ENCODE results near the gene PARD3B. TPM values are rescaled to one million over a fixed set of nuclear protein-coding genes. Genes with fewer than 3 reads are reported as not detected.

The PARD3B gene
- total RNA-seq, 2 experiments from 2014 or later, result 0.49 to 1.1 TPM

GRCh38 chr2:205010196-205010595, 464.9 kb downstream of the PARD3B start:
- Mint-ChIP-seq H3K4me1 (peaks cover 7% of the 10 kb centered on the region), H3K4me3 (no peak overlapping the region), H3K36me3 (peaks cover 1% of the 10 kb centered on the region), H3K27ac (no peak overlapping the region), H3K27me3 (no peaks in the 10 kb centered on the region), H3K9me3 (peaks cover 6% of the 10 kb centered on the region)
- no peak for DNase-seq

- no peak overlapping the region for H3K27ac Mint-ChIP-seq
- H3K36me3 Mint-ChIP-seq, result peaks cover 1% of the 10 kb centered on the region
- H3K4me3 Mint-ChIP-seq, result no peak overlapping the region
- H3K4me1 Mint-ChIP-seq, result peaks cover 7% of the 10 kb centered on the region
- no peak for DNase-seq
- H3K9me3 Mint-ChIP-seq, result peaks cover 6% of the 10 kb centered on the region
- H3K27me3 Mint-ChIP-seq, result no peaks in the 10 kb centered on the region
Observed at GRCh38 chr2:205011031-205011430, 465.8 kb downstream of the PARD3B start.

- H3K27ac Mint-ChIP-seq, result no peak overlapping the region
- no peak overlapping the region for H3K4me3 Mint-ChIP-seq
- H3K27me3 Mint-ChIP-seq, result no peaks in the 10 kb centered on the region
- no peak for DNase-seq
- peaks cover 7% of the 10 kb centered on the region for H3K4me1 Mint-ChIP-seq
- no peaks in the 10 kb centered on the region for H3K36me3 Mint-ChIP-seq
- H3K9me3 Mint-ChIP-seq, result no peaks in the 10 kb centered on the region
Observed at GRCh38 chr2:205012961-205013360, 467.7 kb downstream of the PARD3B start.

GRCh38 chr2:205013586-205013985, 468.3 kb downstream of the PARD3B start:
- peaks cover 7% of the 10 kb centered on the region for H3K4me1 Mint-ChIP-seq
- DNase-seq, result no peak
- no peak overlapping the region for H3K27ac Mint-ChIP-seq
- no peak overlapping the region for H3K4me3 Mint-ChIP-seq
- H3K36me3 Mint-ChIP-seq, result no peaks in the 10 kb centered on the region
- H3K27me3 Mint-ChIP-seq, result no peaks in the 10 kb centered on the region
- no peaks in the 10 kb centered on the region for H3K9me3 Mint-ChIP-seq

- H3K27ac Mint-ChIP-seq, result no peak overlapping the region
- H3K9me3 Mint-ChIP-seq, result peaks cover 2% of the 10 kb centered on the region
- DNase-seq, result no peak
- H3K4me3 Mint-ChIP-seq, result no peak overlapping the region
- H3K36me3 Mint-ChIP-seq, result no peaks in the 10 kb centered on the region
- H3K4me1 Mint-ChIP-seq, result peaks cover 7% of the 10 kb centered on the region
- H3K27me3 Mint-ChIP-seq, result no peaks in the 10 kb centered on the region
Observed at GRCh38 chr2:205014201-205014600, 468.9 kb downstream of the PARD3B start.

- no peaks in the 10 kb centered on the region for H3K4me1 Mint-ChIP-seq
- H3K4me3 Mint-ChIP-seq, result no peak overlapping the region
- peaks cover 9% of the 10 kb centered on the region for H3K9me3 Mint-ChIP-seq
- no peak for DNase-seq
- no peaks in the 10 kb centered on the region for H3K27me3 Mint-ChIP-seq
- H3K36me3 Mint-ChIP-seq, result no peaks in the 10 kb centered on the region
- no peak overlapping the region for H3K27ac Mint-ChIP-seq
Observed at GRCh38 chr2:205017381-205017780, 472.1 kb downstream of the PARD3B start.

GRCh38 chr2:205017912-205018311, 472.6 kb downstream of the PARD3B start:
- H3K27me3 Mint-ChIP-seq, result no peaks in the 10 kb centered on the region
- H3K36me3 Mint-ChIP-seq, result no peaks in the 10 kb centered on the region
- H3K4me1 Mint-ChIP-seq, result no peaks in the 10 kb centered on the region
- no peak overlapping the region for H3K4me3 Mint-ChIP-seq
- peaks cover 9% of the 10 kb centered on the region for H3K9me3 Mint-ChIP-seq
- no peak overlapping the region for H3K27ac Mint-ChIP-seq
- DNase-seq, result no peak

GRCh38 chr2:205020673-205021072, 475.4 kb downstream of the PARD3B start:
- no peak overlapping the region for H3K27ac Mint-ChIP-seq
- H3K4me3 Mint-ChIP-seq, result no peak overlapping the region

GRCh38 chr2:205022841-205023240, 477.6 kb downstream of the PARD3B start:
- Mint-ChIP-seq H3K36me3 (no peaks in the 10 kb centered on the region), H3K27ac (no peak overlapping the region), H3K9me3 (peaks cover 9% of the 10 kb centered on the region), H3K4me3 (no peak overlapping the region), H3K27me3 (no peaks in the 10 kb centered on the region), H3K4me1 (peaks cover 12% of the 10 kb centered on the region)
- no peak for DNase-seq

More at GRCh38 chr2:205020673-205021072, 475.4 kb downstream of the PARD3B start:
- no peaks in the 10 kb centered on the region for H3K27me3 Mint-ChIP-seq
- no peak for DNase-seq
- no peaks in the 10 kb centered on the region for H3K36me3 Mint-ChIP-seq
- H3K4me1 Mint-ChIP-seq, result peaks cover 5% of the 10 kb centered on the region
- peaks cover 9% of the 10 kb centered on the region for H3K9me3 Mint-ChIP-seq

- Mint-ChIP-seq H3K27ac (no peak overlapping the region), H3K9me3 (peaks cover 2% of the 10 kb centered on the region), H3K36me3 (no peaks in the 10 kb centered on the region), H3K4me1 (peaks cover 17% of the 10 kb centered on the region), H3K27me3 (no peaks in the 10 kb centered on the region), H3K4me3 (no peak overlapping the region)
- peak; percentile 14 for DNase-seq
Observed at GRCh38 chr2:205024822-205025518, 479.7 kb downstream of the PARD3B start.

- H3K27me3 Mint-ChIP-seq, result no peaks in the 10 kb centered on the region
- H3K36me3 Mint-ChIP-seq, result no peaks in the 10 kb centered on the region
- no peaks in the 10 kb centered on the region for H3K9me3 Mint-ChIP-seq
- DNase-seq, result no peak
- H3K27ac Mint-ChIP-seq, result no peak overlapping the region
- H3K4me1 Mint-ChIP-seq, result peaks cover 18% of the 10 kb centered on the region
- no peak overlapping the region for H3K4me3 Mint-ChIP-seq
Observed at GRCh38 chr2:205025580-205026240, 480.4 kb downstream of the PARD3B start.

GRCh38 chr2:205030695-205031094, 485.4 kb downstream of the PARD3B start:
- Mint-ChIP-seq H3K4me3 (no peak overlapping the region), H3K4me1 (peaks cover 27% of the 10 kb centered on the region), H3K27ac (no peak overlapping the region), H3K27me3 (no peaks in the 10 kb centered on the region), H3K9me3 (no peaks in the 10 kb centered on the region), H3K36me3 (no peaks in the 10 kb centered on the region)
- DNase-seq, result no peak

GRCh38 chr2:205032093-205032551, 486.8 kb downstream of the PARD3B start:
- Mint-ChIP-seq H3K4me1 (peaks cover 20% of the 10 kb centered on the region), H3K9me3 (no peaks in the 10 kb centered on the region), H3K36me3 (no peaks in the 10 kb centered on the region), H3K27ac (no peak overlapping the region), H3K4me3 (no peak overlapping the region), H3K27me3 (no peaks in the 10 kb centered on the region)
- no peak for DNase-seq

- Mint-ChIP-seq H3K9me3 (no peaks in the 10 kb centered on the region), H3K36me3 (no peaks in the 10 kb centered on the region), H3K4me1 (peaks cover 20% of the 10 kb centered on the region), H3K27ac (no peak overlapping the region), H3K4me3 (no peak overlapping the region), H3K27me3 (no peaks in the 10 kb centered on the region)
- DNase-seq, result no peak
Observed at GRCh38 chr2:205033431-205033830, 488.2 kb downstream of the PARD3B start.

- DNase-seq, result no peak
- Mint-ChIP-seq H3K27ac (no peak overlapping the region), H3K9me3 (no peaks in the 10 kb centered on the region), H3K4me3 (no peak overlapping the region), H3K4me1 (peaks cover 23% of the 10 kb centered on the region), H3K36me3 (no peaks in the 10 kb centered on the region), H3K27me3 (no peaks in the 10 kb centered on the region)
Observed at GRCh38 chr2:205034034-205034433, 488.8 kb downstream of the PARD3B start.

GRCh38 chr2:205040323-205040722, 495.0 kb downstream of the PARD3B start:
- DNase-seq, result no peak
- Mint-ChIP-seq H3K27ac (no peak overlapping the region), H3K4me3 (no peak overlapping the region), H3K4me1 (peaks cover 7% of the 10 kb centered on the region), H3K9me3 (peaks cover 3% of the 10 kb centered on the region), H3K36me3 (peaks cover 2% of the 10 kb centered on the region), H3K27me3 (no peaks in the 10 kb centered on the region)

All from activated naive CD8-positive, alpha-beta T cell treated with anti-CD3 and anti-CD28 coated beads for 36 hours (primary cell).